ENCODE measurements around the gene KCNG2.

KCNG2 gene

GRCh38 chr18:79786304-79786703, 11.4 kb upstream of the KCNG2 start:
- peak; percentile 12 for DNase-seq

- peak; percentile 10 for DNase-seq
Measured at GRCh38 chr18:79786786-79787526, 10.8 kb upstream of the KCNG2 start.

GRCh38 chr18:79787527-79787864, 10.2 kb upstream of the KCNG2 start:
- no peak for DNase-seq

- DNase-seq = no peak
Measured at GRCh38 chr18:79787865-79788733, 9.6 kb upstream of the KCNG2 start.

GRCh38 chr18:79788734-79789085, 9.0 kb upstream of the KCNG2 start:
- DNase-seq = no peak

GRCh38 chr18:79789091-79789891, 8.4 kb upstream of the KCNG2 start:
- DNase-seq = no peak

DNA sequence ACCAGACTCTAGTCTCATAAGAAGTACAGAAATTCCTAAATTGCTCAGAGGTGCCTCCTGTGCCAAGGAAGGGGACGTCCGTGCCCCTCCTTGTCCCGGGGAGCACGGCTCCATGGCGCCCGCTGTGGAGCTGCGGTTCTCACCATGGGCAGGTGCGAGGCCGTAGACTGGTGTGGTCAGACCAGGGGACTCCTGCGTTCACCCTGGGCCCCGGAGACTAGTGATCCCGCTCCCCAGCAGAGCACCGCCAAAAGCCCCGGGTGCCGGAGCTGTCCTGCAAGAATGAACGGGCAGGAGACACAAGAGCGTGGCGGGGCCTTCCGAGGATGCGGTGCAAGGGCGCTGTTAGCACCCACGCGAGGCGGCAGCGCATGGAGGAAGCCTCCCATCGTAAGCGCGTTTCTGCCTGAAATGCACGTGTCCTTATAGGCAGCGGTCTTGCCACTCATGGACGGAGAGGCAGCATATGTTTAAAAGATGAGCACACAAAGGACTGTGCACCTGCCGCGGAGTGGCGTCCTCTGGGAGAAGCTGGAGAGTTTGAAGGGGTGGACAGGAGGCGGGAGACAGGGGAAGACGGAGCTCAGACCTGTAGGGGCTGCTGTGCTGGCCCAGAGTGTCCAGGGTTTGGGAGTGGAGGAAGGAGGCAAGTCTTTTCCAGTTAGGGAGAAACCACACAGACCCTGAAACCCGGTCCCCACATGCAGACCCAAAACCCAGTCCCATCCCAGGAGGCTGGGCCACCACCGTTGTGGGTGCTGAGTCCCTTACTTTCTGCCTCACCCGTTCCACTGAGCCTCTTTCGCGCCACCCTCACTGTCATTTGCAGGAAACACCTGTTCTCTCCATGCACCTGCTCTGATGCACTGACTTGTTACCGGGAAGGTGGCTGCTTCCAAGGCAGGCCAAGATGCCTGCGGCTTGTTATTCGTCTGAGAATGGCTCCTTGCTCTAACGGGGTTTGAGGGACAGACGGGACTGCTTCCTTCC, 7.5 kb upstream of the KCNG2 start:
- DNase-seq = no peak

- DNase-seq = no peak
Measured at GRCh38 chr18:79790996-79791972, 6.5 kb upstream of the KCNG2 start.

DNA sequence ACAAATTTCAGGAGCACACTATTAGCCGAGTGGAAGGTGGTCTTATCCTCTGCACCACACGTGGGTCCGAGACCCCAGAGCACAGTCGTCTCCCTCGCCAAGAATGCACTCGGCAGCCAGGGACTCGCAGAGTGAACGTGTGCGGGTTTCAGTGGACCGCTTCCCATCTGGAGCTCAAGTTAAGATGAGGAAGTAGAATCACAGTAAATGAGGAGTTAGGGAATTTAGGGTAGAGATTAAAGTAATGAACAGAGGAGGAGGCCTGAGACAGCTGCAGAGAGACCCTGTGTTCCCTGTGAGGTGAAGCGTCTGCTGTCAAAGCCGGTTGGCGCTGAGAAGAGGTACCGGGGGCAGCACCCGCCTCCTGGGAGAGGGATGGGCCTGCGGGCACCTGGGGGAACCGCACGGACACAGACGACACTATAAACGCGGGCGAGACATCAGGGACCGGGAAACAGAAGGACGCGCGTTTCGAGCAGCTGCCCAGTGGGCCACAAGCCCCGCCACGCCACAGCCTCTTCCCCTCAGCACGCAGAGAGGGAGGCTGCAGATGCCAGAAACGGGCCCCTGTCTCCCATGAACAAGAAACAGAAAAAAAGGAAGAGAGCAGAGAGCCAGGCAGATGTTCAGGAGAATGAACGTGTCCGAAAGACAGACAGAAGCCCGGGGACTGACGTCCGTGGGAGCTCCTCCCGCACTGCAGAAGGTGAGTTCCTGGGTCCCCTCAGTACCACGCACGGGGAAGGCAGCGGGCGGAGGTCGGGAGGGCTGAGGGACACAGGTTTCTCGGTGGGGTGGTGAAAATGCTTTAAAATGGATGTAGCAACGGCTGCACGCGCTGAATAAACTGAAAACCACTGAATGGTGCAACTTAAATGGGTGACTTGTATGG, 5.4 kb upstream of the KCNG2 start:
- DNase-seq = no peak

GRCh38 chr18:79792988-79793355, 4.8 kb upstream of the KCNG2 start:
- no peak for DNase-seq

- DNase-seq = no peak
Measured at GRCh38 chr18:79794846-79795245, 2.9 kb upstream of the KCNG2 start.

GRCh38 chr18:79795446-79795845, 2.3 kb upstream of the KCNG2 start:
- DNase-seq = no peak

DNA sequence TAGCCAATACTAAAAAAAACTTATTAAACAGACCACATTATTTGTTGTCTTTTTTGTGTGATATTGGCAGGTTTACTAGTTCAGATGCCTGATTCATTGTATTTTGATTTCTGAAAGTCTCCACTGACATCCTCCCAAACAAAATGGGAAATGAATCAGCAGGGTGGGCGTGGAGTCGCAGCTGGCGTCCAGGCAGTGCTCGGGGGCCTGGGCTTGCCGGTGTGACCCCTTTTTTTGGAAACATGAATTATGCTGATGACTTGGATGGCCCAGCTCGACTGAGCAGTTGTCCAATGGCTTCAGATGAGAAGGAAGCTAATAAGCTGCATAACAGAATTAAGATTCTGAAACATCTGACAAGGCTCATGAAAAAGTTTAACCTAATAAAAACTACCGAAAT, 1.7 kb upstream of the KCNG2 start:
- DNase-seq = no peak

DNA sequence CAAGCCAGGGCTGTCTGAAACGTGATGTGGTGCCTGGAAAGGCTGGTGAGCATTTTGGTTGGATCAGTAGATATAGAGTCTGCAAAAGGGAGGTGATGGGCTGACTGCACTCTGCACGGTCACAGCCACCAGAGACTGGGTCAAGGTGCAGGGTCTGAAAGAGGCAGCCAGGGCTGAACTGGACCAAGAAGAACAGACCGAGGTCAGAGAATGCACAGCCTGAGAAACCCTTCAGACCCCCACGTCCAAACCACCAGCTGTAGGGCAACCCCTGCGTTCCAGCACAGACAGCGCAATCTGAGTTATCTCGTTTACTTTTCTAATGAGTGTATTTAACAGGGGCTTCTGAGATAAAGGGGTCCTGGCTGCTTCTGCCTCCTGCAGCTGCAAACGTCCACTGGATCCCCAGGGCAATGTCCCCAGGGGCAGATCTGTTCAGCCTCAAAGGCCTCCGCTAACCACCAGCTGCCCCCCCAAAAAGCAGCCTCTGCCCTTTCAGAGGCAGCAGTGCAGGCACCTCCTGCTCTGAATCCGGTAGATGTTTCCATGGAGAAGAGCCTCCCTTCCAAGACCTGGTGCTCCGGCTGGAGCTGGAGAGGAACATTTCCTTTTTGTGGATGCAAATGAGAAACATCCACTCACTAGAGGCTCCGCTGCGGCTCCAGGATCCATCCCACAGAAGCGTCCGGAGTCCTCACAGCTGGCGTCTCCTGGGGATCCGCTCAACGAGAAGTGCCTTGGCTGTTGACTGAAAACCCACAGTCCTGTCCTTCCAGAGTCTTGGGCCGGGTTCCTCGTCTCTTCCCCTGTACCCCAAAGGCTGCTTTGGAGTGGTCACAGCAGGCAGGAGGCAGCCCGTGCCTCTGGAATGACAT, 970 bp upstream of the KCNG2 start:
- peak; percentile 78 for DNase-seq

- no peak for DNase-seq
Measured at GRCh38 chr18:79798346-79798998, 734 bp downstream of the KCNG2 start.

DNA sequence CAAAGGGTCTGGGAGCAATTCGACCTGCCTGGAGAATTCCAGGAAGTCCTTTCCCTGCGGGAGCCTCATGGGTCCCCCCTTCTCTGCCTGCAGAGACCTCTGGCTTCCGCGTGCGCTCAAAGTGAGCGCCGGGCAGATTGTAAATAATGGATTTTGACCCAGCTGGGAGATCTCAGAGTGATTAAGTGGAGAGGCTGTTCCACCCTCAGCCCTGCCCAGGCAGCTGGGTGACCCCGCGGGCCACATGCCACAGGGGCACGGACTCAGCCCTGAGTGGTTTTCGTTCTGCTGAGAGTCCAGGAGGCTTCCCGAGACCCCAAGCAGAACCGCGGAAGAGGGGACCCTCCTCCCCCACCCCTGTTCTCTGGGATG, 1.2 kb downstream of the KCNG2 start:
- DNase-seq = no peak

GRCh38 chr18:79799619-79800370, 2.1 kb downstream of the KCNG2 start:
- DNase-seq = no peak

All from right hindlimb (tissue), 1 donor.